CD14-positive monocyte (primary cell): ENCODE data around the gene SLC15A5. TPM values are rescaled to one million over a fixed set of nuclear protein-coding genes. Genes with fewer than 3 reads are reported as not detected.

Source experiments
- DNase-seq, 3 donors: peaks; one replicate each; pipeline ENCODE4 v3.0.0-alpha.2; 2011 to 2022
- H2AFZ ChIP-seq: 2 replicates; pipeline ENCODE4 v1.6.0; 2012; ENCODE audit warnings: mild to moderate bottlenecking, low read depth, low read length, inconsistent platforms; ENCODE audit not compliant: insufficient read depth, poor library complexity, severe bottlenecking
- H3K27ac ChIP-seq, 2 donors: 1 replicate in 1 of 2; 2 replicates in 1 of 2; pipeline ENCODE4 v1.5.1; 2012 to 2013; ENCODE audit warnings: low read length in 2 of 2, control low read depth in 1 of 2, inconsistent platforms in 1 of 2, low read depth in 1 of 2, mild to moderate bottlenecking in 1 of 2
- H3K27me3 ChIP-seq, 2 donors: one replicate each; pipeline versions ENCODE4 v1.6.0 to v1.6.1; 2011 to 2013; ENCODE audit warnings: low read length in 2 of 2; ENCODE audit not compliant: control insufficient read depth in 2 of 2, insufficient read depth in 2 of 2
- H3K36me3 ChIP-seq, 2 donors: replicated peaks in 1 of 2; 1 replicate in 1 of 2; 2 replicates in 1 of 2; pipeline versions ENCODE4 v1.5.1 to v1.6.1; 2012 to 2013; ENCODE audit warnings: low read length in 2 of 2, control low read depth in 1 of 2, inconsistent platforms in 1 of 2, mild to moderate bottlenecking in 1 of 2; ENCODE audit not compliant: insufficient read depth in 2 of 2, control insufficient read depth in 1 of 2
- H3K4me1 ChIP-seq, 2 donors: 1 replicate in 1 of 2; 2 replicates in 1 of 2; pipeline versions ENCODE4 v1.5.1 to v1.6.1; 2012 to 2013; ENCODE audit warnings: low read length in 2 of 2, control low read depth in 1 of 2, inconsistent platforms in 1 of 2, mild to moderate bottlenecking in 1 of 2, moderate library complexity in 1 of 2; ENCODE audit not compliant: insufficient read depth in 2 of 2, control insufficient read depth in 1 of 2
- H3K4me2 ChIP-seq: replicated peaks from 2 replicates; pipeline ENCODE3; 2012; ENCODE audit warnings: low read length, moderate library complexity, mild to moderate bottlenecking; ENCODE audit not compliant: poor library complexity, severe bottlenecking; ENCODE audit errors: extremely low read depth
- H3K4me3 ChIP-seq, 3 experiments: fragments of 200-600 bp in 1 of 3; sonication (generic) in 1 of 3; replicated peaks in 1 of 3; 1 replicate in 2 of 3; 2 replicates in 1 of 3; pipeline ENCODE4 v1.5.1; 2011 to 2013; ENCODE audit warnings: low read length in 3 of 3, mild to moderate bottlenecking in 3 of 3, control low read depth in 2 of 3, low read depth in 2 of 3, inconsistent platforms in 1 of 3, moderate library complexity in 1 of 3
- H3K79me2 ChIP-seq: 2 replicates; pipeline ENCODE4 v1.6.0; 2012; ENCODE audit warnings: mild to moderate bottlenecking, control low read depth, inconsistent platforms, low read length, moderate library complexity; ENCODE audit not compliant: insufficient read depth
- H3K9ac ChIP-seq: 2 replicates; pipeline ENCODE4 v1.6.0; 2017; ENCODE audit warnings: low read length, mild to moderate bottlenecking; ENCODE audit not compliant: insufficient read depth, poor library complexity, severe bottlenecking
- H3K9me3 ChIP-seq, 2 donors: replicated peaks in 1 of 2; 1 replicate in 1 of 2; 2 replicates in 1 of 2; pipeline versions ENCODE4 v1.5.1 to v1.6.1; 2012 to 2013; ENCODE audit warnings: low read length in 2 of 2, control low read depth in 1 of 2; ENCODE audit not compliant: control insufficient read depth in 1 of 2, insufficient read depth in 1 of 2
- H4K20me1 ChIP-seq: 2 replicates; pipeline ENCODE4 v1.6.0; 2012; ENCODE audit warnings: mild to moderate bottlenecking, low read length, control low read depth, moderate library complexity; ENCODE audit not compliant: insufficient read depth
- H3K27ac Mint-ChIP-seq, 7 donors: one replicate each; pipeline ENCODE4 v1.8.0; 2020; ENCODE audit warnings: mild to moderate bottlenecking in 7 of 7, mixed read lengths in 7 of 7, moderate library complexity in 6 of 7, inconsistent platforms in 2 of 7
- H3K27me3 Mint-ChIP-seq, 3 donors: one replicate each; pipeline ENCODE4 v1.8.0; 2021 to 2022; ENCODE audit warnings: low read depth in 3 of 3, mild to moderate bottlenecking in 3 of 3, mixed read lengths in 3 of 3, moderate library complexity in 3 of 3, inconsistent platforms in 1 of 3
- H3K36me3 Mint-ChIP-seq, 2 donors: one replicate each; pipeline ENCODE4 v1.8.0; 2020; ENCODE audit warnings: mixed read lengths in 2 of 2, inconsistent platforms in 1 of 2, mild to moderate bottlenecking in 1 of 2
- H3K4me1 Mint-ChIP-seq: one replicate; pipeline ENCODE4 v1.8.0; 2020; ENCODE audit warnings: mild to moderate bottlenecking, mixed read lengths
- H3K4me3 Mint-ChIP-seq, 2 donors: one replicate each; pipeline ENCODE4 v1.8.0; 2020; ENCODE audit warnings: mild to moderate bottlenecking in 2 of 2, mixed read lengths in 2 of 2, moderate library complexity in 1 of 2
- H3K9me3 Mint-ChIP-seq, 7 donors: one replicate each; pipeline ENCODE4 v1.8.0; 2020 to 2022; ENCODE audit warnings: mixed read lengths in 7 of 7, mild to moderate bottlenecking in 6 of 7, moderate library complexity in 6 of 7, inconsistent platforms in 2 of 7
- WGBS: methylation state at CpG from one replicate; pipeline ENCODE4 v1.1.5; 2013; ENCODE audit warnings: missing lambda C conversion rate; ENCODE audit not compliant: insufficient coverage; 5-methylcytosine and 5-hydroxymethylcytosine counted together
- intact Hi-C, 2 donors: fragments of 100-400 bp; cut with micrococcal nuclease; formaldehyde crosslinking; loops; one replicate each; pipeline versions ENCODE4 v1.15.0 to v1.15.1; 2023
- polyA plus RNA-seq, 3 donors: library from polyadenylated mRNA; depleted of rRNA in 1 of 3; unstranded in 2 of 3; stranded (reverse) in 1 of 3; fragments of 300-500 nt in 2 of 3; fragments of >200 nt in 1 of 3; fragmentation: Illumina TruSeq in 2 of 3; gene quantifications; 1 replicate in 2 of 3; 2 replicates in 1 of 3; pipeline ENCODE4 v1.2.3, GENCODE V29; 2012 to 2021
- TF ChIP-seq, protein P1 (sequence below): fragments of 200-600 bp; IDR thresholded peaks from one replicate; pipeline ENCODE4 v1.8.0; 2022; ENCODE audit warnings: antibody characterized with exemption, mild to moderate bottlenecking

Gene SLC15A5
- polyA plus RNA-seq, 3 donors: not detected

DNA sequence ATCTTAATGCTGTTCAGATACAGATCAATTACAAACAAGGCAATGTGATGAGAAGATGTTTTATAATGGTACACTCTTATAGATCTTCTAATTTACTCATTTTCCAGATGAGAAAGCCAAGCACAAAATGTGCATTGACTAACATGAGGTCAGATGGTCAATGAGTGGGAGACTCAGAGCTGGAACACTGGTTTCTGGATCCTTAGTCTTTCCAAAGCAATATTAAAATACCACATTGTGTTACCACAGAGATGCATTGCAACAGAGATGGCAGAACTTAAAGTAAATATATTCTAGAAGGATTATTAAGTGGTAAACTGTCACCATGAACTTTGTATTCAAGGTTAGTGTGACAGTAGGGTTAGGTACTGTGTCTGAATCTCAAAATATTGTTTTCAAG, 113.6 kb downstream of the SLC15A5 start:
- H3K36me3 Mint-ChIP-seq: no peaks in the 10 kb centered on the region
- intact Hi-C loops: no loop called here
- no peak overlapping the region for H3K9ac ChIP-seq
- no peaks in the 10 kb centered on the region for H3K79me2 ChIP-seq
- H3K27me3 Mint-ChIP-seq: peaks cover 0 to 3% (median 0%) of the 10 kb centered on the region in 3 donors
- DNase-seq: no peak
- no peaks in the 10 kb centered on the region for H3K36me3 ChIP-seq
- H3K4me2 ChIP-seq: no peak overlapping the region
- no peak overlapping the region for H3K4me3 ChIP-seq
- no peaks in the 10 kb centered on the region for H4K20me1 ChIP-seq
- no peak overlapping the region for H3K4me3 Mint-ChIP-seq
- no peaks in the 10 kb centered on the region for H3K9me3 ChIP-seq
- TF ChIP-seq, protein P1, sequence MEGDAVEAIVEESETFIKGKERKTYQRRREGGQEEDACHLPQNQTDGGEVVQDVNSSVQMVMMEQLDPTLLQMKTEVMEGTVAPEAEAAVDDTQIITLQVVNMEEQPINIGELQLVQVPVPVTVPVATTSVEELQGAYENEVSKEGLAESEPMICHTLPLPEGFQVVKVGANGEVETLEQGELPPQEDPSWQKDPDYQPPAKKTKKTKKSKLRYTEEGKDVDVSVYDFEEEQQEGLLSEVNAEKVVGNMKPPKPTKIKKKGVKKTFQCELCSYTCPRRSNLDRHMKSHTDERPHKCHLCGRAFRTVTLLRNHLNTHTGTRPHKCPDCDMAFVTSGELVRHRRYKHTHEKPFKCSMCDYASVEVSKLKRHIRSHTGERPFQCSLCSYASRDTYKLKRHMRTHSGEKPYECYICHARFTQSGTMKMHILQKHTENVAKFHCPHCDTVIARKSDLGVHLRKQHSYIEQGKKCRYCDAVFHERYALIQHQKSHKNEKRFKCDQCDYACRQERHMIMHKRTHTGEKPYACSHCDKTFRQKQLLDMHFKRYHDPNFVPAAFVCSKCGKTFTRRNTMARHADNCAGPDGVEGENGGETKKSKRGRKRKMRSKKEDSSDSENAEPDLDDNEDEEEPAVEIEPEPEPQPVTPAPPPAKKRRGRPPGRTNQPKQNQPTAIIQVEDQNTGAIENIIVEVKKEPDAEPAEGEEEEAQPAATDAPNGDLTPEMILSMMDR: no peak
- H3K27ac ChIP-seq: no peak overlapping the region
- no peaks in the 10 kb centered on the region for H3K9me3 Mint-ChIP-seq
- no peak overlapping the region for H3K27ac Mint-ChIP-seq
- H3K4me1 ChIP-seq: no peaks in the 10 kb centered on the region
- no peak overlapping the region for H2AFZ ChIP-seq
- no peaks in the 10 kb centered on the region for H3K4me1 Mint-ChIP-seq
- H3K27me3 ChIP-seq: no peaks in the 10 kb centered on the region

DNA sequence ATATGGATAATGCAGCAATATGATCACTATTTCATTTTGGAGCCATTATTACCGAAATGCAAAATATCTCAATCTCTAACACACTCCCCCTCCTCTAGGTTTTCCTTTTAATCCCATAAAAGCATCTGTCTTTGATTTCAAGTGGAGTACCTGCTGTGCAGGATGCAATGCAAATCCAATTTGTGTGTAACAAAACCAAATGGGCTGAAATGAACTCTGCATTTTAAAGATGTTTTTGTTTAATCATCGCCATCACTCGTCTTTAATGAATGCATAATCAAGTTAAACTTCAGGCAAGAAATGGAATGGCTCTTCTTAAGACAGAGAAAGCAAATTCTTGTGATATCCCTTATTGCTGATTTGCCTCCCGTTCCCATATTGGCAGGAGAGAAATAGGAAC, 114.3 kb downstream of the SLC15A5 start:
- Mint-ChIP-seq H3K36me3 (no peaks in the 10 kb centered on the region), H3K27ac (no peak overlapping the region), H3K4me3 (no peak overlapping the region), H3K4me1 (no peaks in the 10 kb centered on the region), H3K27me3 (peaks cover 0 to 3% (median 0%) of the 10 kb centered on the region in 3 donors), H3K9me3 (no peaks in the 10 kb centered on the region)
- H3K79me2 ChIP-seq: no peaks in the 10 kb centered on the region
- H4K20me1 ChIP-seq: no peaks in the 10 kb centered on the region
- TF ChIP-seq, protein P1: no peak
- no peak overlapping the region for H3K4me2 ChIP-seq
- H3K9me3 ChIP-seq: no peaks in the 10 kb centered on the region
- no peaks in the 10 kb centered on the region for H3K36me3 ChIP-seq
- H2AFZ ChIP-seq: no peak overlapping the region
- H3K4me1 ChIP-seq: no peaks in the 10 kb centered on the region
- no peak overlapping the region for H3K27ac ChIP-seq
- intact Hi-C loops: no loop called here
- no peak for DNase-seq
- H3K27me3 ChIP-seq: no peaks in the 10 kb centered on the region
- H3K4me3 ChIP-seq: no peak overlapping the region
- no peak overlapping the region for H3K9ac ChIP-seq
- WGBS: 100% methylated on average over 2 of the region's 4 CpGs
